ENCODE results near the gene TEKTIP1.

Gene TEKTIP1

GRCh38 chr19:3586707-3587346 is 47.9 kb downstream of the TEKTIP1 start:
- DNase-seq: no peak

- no peak for DNase-seq
Observed at GRCh38 chr19:3589439-3589838, 50.5 kb downstream of the TEKTIP1 start.

- no peak for DNase-seq
Observed at GRCh38 chr19:3589949-3590348, 51.0 kb downstream of the TEKTIP1 start.

GRCh38 chr19:3590991-3591659 is 52.2 kb downstream of the TEKTIP1 start:
- no peak for DNase-seq

GRCh38 chr19:3591876-3592613 is 53.1 kb downstream of the TEKTIP1 start:
- DNase-seq: no peak

- no peak for DNase-seq
Observed at GRCh38 chr19:3593156-3593555, 54.2 kb downstream of the TEKTIP1 start.

Data from NCI-H2081 (cell line).